SK-N-SH (cell line): Measurements from ENCODE around the gene KCNJ18. TPM values are rescaled to one million over a fixed set of nuclear protein-coding genes. Genes with fewer than 3 reads are reported as not detected.
"Not testable (repeated sequence)": the region's sequence is repeated elsewhere in the genome, so short reads cannot be mapped to it uniquely, and the experiment has no call there.

Experiments
- CTCF ChIA-PET: fragments of 300-600, 350-600 bp; formaldehyde crosslinking; extraction: SDS; loops from one replicate; lab custom pipeline; 2021; lab: Yijun Ruan, JAX
- POLR2A ChIA-PET: fragments of 350-600 bp; sonication (Branson Sonifier 250); formaldehyde crosslinking; extraction: SDS; loops from one replicate; lab custom pipeline; 2020; ENCODE audit warnings: antibody characterized with exemption, inconsistent platforms; lab: Yijun Ruan, JAX
- DNase-seq: peaks from one replicate; pipeline ENCODE4 v3.0.0; 2012
- H2AFZ ChIP-seq: fragments of 200-600 bp; sonication (generic); 2 replicates; pipeline ENCODE4 v1.8.1; 2016; ENCODE audit warnings: antibody characterized with exemption, mild to moderate bottlenecking, low read depth
- H3F3A ChIP-seq: fragments of 200-600 bp; sonication (generic); replicated peaks from 2 replicates; pipeline ENCODE3; 2016; ENCODE audit warnings: antibody characterized with exemption, mild to moderate bottlenecking; ENCODE audit not compliant: insufficient read depth
- H3K27ac ChIP-seq, 2 experiments: fragments of 200-500 bp in 1 of 2; fragments of 200-600 bp in 1 of 2; sonication (Bioruptor generic) in 1 of 2; sonication (generic), shearing (Covaris generic) in 1 of 2; 2 replicates each; pipeline versions ENCODE4 v1.5.1 to v1.6.1; 2014 to 2016; ENCODE audit warnings: low read depth in 2 of 2, inconsistent platforms in 1 of 2, low read length in 1 of 2, mild to moderate bottlenecking in 1 of 2, mixed read lengths in 1 of 2
- H3K27me3 ChIP-seq: fragments of 200-600 bp; sonication (generic), shearing (Covaris generic); 2 replicates; pipeline ENCODE4 v1.6.1; 2016; ENCODE audit warnings: mixed run types; ENCODE audit not compliant: insufficient read depth
- H3K36me3 ChIP-seq, 2 experiments: fragments of 200-500 bp in 1 of 2; fragments of 200-600 bp in 1 of 2; sonication (Bioruptor generic) in 1 of 2; sonication (generic) in 1 of 2; replicated peaks in 1 of 2; 2 replicates each; pipeline versions ENCODE3 to v1.5.1; 2014 to 2016; ENCODE audit warnings: low read length in 1 of 2, mild to moderate bottlenecking in 1 of 2; ENCODE audit not compliant: insufficient read depth in 2 of 2, control insufficient read depth in 1 of 2
- H3K4me1 ChIP-seq, 2 experiments: fragments of 200-500 bp in 1 of 2; fragments of 200-600 bp in 1 of 2; sonication (Bioruptor generic) in 1 of 2; sonication (generic), shearing (Covaris generic) in 1 of 2; 2 replicates each; pipeline versions ENCODE4 v1.5.1 to v1.6.1; 2014 to 2016; ENCODE audit warnings: low read depth in 1 of 2, low read length in 1 of 2, mixed run types in 1 of 2; ENCODE audit not compliant: insufficient read depth in 2 of 2, control insufficient read depth in 1 of 2
- H3K4me2 ChIP-seq: fragments of 200-600 bp; sonication (generic), shearing (Covaris generic); 2 replicates; pipeline ENCODE4 v1.6.1; 2017; ENCODE audit warnings: mixed run types
- H3K4me3 ChIP-seq, 2 experiments: fragments of 200-500 bp in 1 of 2; fragments of 200-600 bp in 1 of 2; sonication (Bioruptor generic) in 1 of 2; sonication (generic), shearing (Covaris generic) in 1 of 2; 2 replicates each; pipeline versions ENCODE4 v1.5.1 to v1.8.1; 2014 to 2016; ENCODE audit warnings: low read depth in 2 of 2, inconsistent platforms in 1 of 2, low read length in 1 of 2, mild to moderate bottlenecking in 1 of 2, mixed read lengths in 1 of 2, moderate library complexity in 1 of 2
- H3K79me2 ChIP-seq: fragments of 200-600 bp; sonication (generic); 2 replicates; pipeline ENCODE4 v1.8.1; 2017; ENCODE audit warnings: mild to moderate bottlenecking; ENCODE audit not compliant: insufficient read depth
- H3K9ac ChIP-seq: fragments of 200-600 bp; sonication (generic); 2 replicates; pipeline ENCODE4 v1.6.1; 2017; ENCODE audit warnings: mixed run types
- H3K9me2 ChIP-seq: fragments of 200-600 bp; sonication (generic); 2 replicates; pipeline ENCODE4 v1.6.1; 2017; ENCODE audit warnings: mixed run types
- H3K9me3 ChIP-seq: fragments of 200-600 bp; sonication (generic); 2 replicates; pipeline ENCODE4 v1.6.1; 2017; ENCODE audit warnings: mixed run types, mild to moderate bottlenecking, moderate library complexity
- H4K20me1 ChIP-seq: fragments of 200-600 bp; sonication (generic); 2 replicates; pipeline ENCODE4 v1.6.1; 2017; ENCODE audit warnings: mild to moderate bottlenecking, mixed run types; ENCODE audit not compliant: insufficient read depth
- NRF1 ChIP-seq: IDR thresholded peaks from 2 replicates; pipeline ENCODE4 v1.6.1; 2012; ENCODE audit warnings: low read depth, mild to moderate bottlenecking, low read length
- ZBTB33 ChIP-seq: IDR thresholded peaks from 2 replicates; pipeline ENCODE4 v1.4.0; 2012; ENCODE audit warnings: low read depth, borderline replicate concordance
- WGBS: methylation state at CpG from one replicate; pipeline ENCODE4 v1.1.6; 2017; ENCODE audit warnings: low lambda C conversion rate; 5-methylcytosine and 5-hydroxymethylcytosine counted together
- polyA plus RNA-seq, 3 experiments: library from polyadenylated mRNA; depleted of rRNA; stranded (reverse); fragments of >200 nt; gene quantifications; 2 replicates each; pipeline ENCODE4 v1.2.3, GENCODE V29; 2012

Gene KCNJ18
- polyA plus RNA-seq, 1 of the 3 experiments (the other 2 are of a cell fraction): not detected

DNA sequence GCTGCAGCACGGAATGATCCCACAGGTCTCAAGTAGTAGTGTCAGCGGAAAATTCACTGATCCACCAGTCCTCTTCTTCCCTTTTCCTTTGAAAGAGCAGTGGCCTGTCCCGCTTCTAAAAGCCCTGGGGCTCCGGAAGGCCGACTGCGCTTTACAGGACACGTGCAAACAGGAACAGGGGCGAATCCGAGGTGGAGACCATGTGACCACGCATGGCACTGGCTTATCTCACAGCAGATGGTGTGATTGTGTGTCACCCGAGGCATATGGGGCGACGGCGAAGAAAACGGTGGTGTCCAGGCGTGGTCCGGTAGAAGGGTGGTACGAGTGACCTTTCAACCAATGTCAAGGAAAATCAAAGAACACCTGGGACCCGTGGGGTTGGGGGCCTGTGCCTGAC lies 12.0 kb upstream of the KCNJ18 start:
- Histone ChIP-seq H2AFZ (no peak overlapping the region), H3K27me3 (peaks cover 58% of the 10 kb centered on the region)
- POLR2A ChIA-PET: no interaction called here

DNA sequence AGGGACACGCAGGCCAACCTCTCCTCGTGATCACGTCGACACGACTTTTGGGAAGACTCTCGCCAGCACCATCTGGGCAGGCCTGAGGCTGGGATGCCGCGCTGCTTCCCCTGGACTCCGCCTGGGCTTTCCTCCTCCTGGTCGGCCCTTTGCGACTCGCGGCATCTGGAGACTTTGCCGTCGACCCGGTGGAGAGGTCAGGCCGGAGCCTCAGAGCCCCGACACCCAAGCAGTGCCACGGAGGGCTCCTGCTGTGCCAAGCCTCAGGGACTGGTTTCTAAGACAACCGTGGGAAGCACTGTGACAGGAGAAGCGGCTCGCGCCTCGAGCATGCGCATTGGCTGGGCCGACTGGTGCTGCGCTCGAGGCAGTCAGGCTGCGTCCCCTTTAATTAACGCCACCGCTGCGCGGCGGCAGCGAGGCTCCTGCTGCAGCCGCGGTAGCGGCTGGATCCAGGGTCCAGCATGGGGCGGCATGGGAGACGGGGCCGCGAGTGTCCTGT lies 11.4 kb upstream of the KCNJ18 start:
- H3K27ac ChIP-seq, POLR2A ChIA-PET, H3F3A ChIP-seq, H3K36me3 ChIP-seq, H2AFZ ChIP-seq, H3K4me3 ChIP-seq, H3K9ac ChIP-seq, H3K9me3 ChIP-seq, H3K9me2 ChIP-seq, CTCF ChIA-PET, H3K79me2 ChIP-seq: not testable (repeated sequence)
- DNase-seq: peak; percentile 51
- 34% methylated on average over 14 of the region's 42 CpGs for WGBS
- Histone ChIP-seq H3K4me2 (0 out of 2 replicates have a peak overlapping the region, but pooled peaks have one; percentile 19), H3K27me3 (peaks cover 56% of the 10 kb centered on the region)
- TF ChIP-seq NRF1: peak; percentile 43; the same call in 1 of the 2 replicates
- TF ChIP-seq, all 33 proteins: peak for 1; not testable (repeated sequence) for 32
- not testable (repeated sequence) for H3K4me1 ChIP-seq, H4K20me1 ChIP-seq

More for the DNA sequence above, 12.0 kb upstream of the KCNJ18 start:
- no peak for DNase-seq
- CTCF ChIA-PET: no interaction called here
- H3F3A ChIP-seq: no peaks in the 10 kb centered on the region
- no peak overlapping the region for H3K4me2 ChIP-seq
- no peaks in the 10 kb centered on the region for H4K20me1 ChIP-seq
- no peaks in the 10 kb centered on the region for H3K79me2 ChIP-seq
- TF ChIP-seq ZBTB33: no peak
- TF ChIP-seq, all 33 proteins: peak for 0
- Histone ChIP-seq H3K9ac (no peak overlapping the region), H3K27ac (no peak overlapping the region), H3K4me1 (no peaks in the 10 kb centered on the region), H3K9me3 (no peaks in the 10 kb centered on the region), H3K4me3 (no peak overlapping the region), H3K36me3 (no peaks in the 10 kb centered on the region), H3K9me2 (no peaks in the 10 kb centered on the region)
- WGBS: 17% methylated on average over 19 of the region's 19 CpGs

GRCh38 chr17:21681576-21681975 lies 10.7 kb upstream of the KCNJ18 start:
- H2AFZ ChIP-seq, H4K20me1 ChIP-seq, H3K4me3 ChIP-seq, H3K79me2 ChIP-seq, H3K36me3 ChIP-seq, H3K9me2 ChIP-seq, H3K27ac ChIP-seq, POLR2A ChIA-PET, H3K9ac ChIP-seq, H3K4me2 ChIP-seq, H3F3A ChIP-seq, H3K4me1 ChIP-seq, H3K9me3 ChIP-seq, CTCF ChIA-PET, DNase-seq: not testable (repeated sequence)
- peaks cover 56% of the 10 kb centered on the region for H3K27me3 ChIP-seq
- WGBS: 24% methylated on average over 16 of the region's 20 CpGs

DNA sequence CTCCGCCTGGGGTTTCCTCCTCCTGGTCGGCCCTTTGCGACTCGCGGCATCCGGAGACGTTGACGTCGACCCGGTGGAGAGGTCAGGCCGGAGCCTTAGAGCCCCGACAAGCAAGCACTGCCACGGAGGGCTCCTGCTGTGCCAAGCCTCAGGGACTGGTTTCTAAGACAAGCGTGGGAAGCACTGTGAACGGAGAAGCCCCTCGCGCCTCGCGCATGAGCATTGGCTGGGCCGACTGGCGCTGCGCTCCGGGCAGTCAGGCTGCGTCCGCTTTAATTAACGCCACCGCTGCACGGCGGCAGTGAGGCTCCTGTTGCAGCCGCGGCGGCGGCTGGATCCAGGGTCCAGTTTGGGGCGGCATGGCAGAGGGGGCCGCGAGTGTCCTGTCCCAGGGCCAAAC lies 10.2 kb upstream of the KCNJ18 start:
- CTCF ChIA-PET, H3K4me2 ChIP-seq, POLR2A ChIA-PET, DNase-seq, H3K9me2 ChIP-seq, H3K36me3 ChIP-seq, H3K79me2 ChIP-seq, H4K20me1 ChIP-seq, H2AFZ ChIP-seq, H3K27ac ChIP-seq, H3K4me1 ChIP-seq, H3K9me3 ChIP-seq, H3K9ac ChIP-seq, H3F3A ChIP-seq, H3K4me3 ChIP-seq: not testable (repeated sequence)
- peaks cover 53% of the 10 kb centered on the region for H3K27me3 ChIP-seq
- WGBS: 45% methylated on average over 22 of the region's 36 CpGs

GRCh38 chr17:21683142-21683712 lies 9.1 kb upstream of the KCNJ18 start:
- POLR2A ChIA-PET, H3K9me2 ChIP-seq, DNase-seq, H3F3A ChIP-seq, CTCF ChIA-PET, H3K4me3 ChIP-seq, H3K27ac ChIP-seq, H3K9me3 ChIP-seq, H3K4me1 ChIP-seq, H3K36me3 ChIP-seq, H3K9ac ChIP-seq, H4K20me1 ChIP-seq, H2AFZ ChIP-seq, H3K79me2 ChIP-seq: not testable (repeated sequence)
- WGBS: no CpG with 5 or more reads among the region's 46 CpGs
- Histone ChIP-seq H3K27me3 (peaks cover 43% of the 10 kb centered on the region), H3K4me2 (peak overlapping the region; percentile 46)

- H3K79me2 ChIP-seq, H2AFZ ChIP-seq, H3K9me2 ChIP-seq, H3K9me3 ChIP-seq, H3K27ac ChIP-seq, DNase-seq, H3K4me3 ChIP-seq, H3K9ac ChIP-seq, CTCF ChIA-PET, H3K36me3 ChIP-seq, H3F3A ChIP-seq, H4K20me1 ChIP-seq, H3K4me1 ChIP-seq, POLR2A ChIA-PET, H3K4me2 ChIP-seq: not testable (repeated sequence)
- peaks cover 36% of the 10 kb centered on the region for H3K27me3 ChIP-seq
- 14% methylated on average over 16 of the region's 18 CpGs for WGBS
These were observed 8.4 kb upstream of the KCNJ18 start for GRCh38 chr17:21683897-21684296.
